Measurements from ENCODE around the gene GPRIN1.

DNA sequence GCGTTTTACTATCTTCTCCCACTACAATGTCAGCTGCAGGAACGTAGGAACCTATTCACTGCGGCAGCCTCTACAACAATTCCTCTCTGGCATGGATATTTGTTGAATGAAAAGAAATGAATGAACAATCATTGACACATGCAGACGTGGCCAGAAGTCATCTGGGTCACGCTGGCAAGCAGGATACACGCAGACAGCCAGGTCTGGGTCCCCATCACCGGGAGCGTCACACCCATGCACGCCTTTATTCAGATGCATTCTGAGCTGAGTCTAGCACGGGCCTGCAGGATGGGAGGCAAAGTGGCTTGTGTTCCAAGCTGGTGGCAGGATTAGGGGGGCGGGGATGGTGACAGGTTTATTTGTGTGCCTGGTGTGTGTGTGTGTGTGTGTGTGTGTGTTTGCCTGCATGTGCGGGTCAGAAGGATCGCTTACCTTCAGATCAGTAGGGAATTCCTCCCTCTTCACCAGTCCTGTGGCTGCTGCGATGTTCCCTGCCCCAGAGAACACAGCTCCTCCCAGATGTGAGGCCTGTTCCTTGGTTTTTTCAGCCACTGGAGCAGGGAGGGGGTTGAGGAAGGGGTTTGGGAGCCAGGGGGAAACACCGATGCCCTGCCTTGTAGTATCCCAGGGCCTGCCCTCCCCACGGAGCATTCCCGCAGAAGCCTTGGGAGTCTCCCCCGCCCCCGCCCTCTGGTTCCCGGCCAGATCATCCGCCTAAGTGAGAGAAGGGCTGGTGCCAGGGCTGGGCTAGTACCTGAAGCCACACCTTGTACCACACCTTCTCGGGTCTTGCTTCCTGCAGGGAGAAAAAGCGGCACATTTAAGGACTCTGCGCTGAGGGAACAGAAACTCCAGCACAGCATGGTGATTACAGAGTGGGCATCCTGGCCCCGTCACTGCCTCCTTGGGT is 16.3 kb upstream of the GPRIN1 start:
- TF ChIP-seq GATA3 (IDR thresholded peaks at IDR 0.05; ENCODE audit: low read depth, low read length) (no peak), GATA2 (IDR thresholded peaks at IDR 0.05; ENCODE audit: low read depth, low read length) (no peak)

All from SH-SY5Y (cell line).